ENCODE measurements around the gene LCNL1.

Gene LCNL1

GRCh38 chr9:137025517-137025966 lies 42.7 kb downstream of the LCNL1 start:
- Histone ChIP-seq H3K4me1 (ENCODE audit: insufficient read depth, low read length, poor library complexity, severe bottlenecking) (peaks cover 31% of the 10 kb centered on the region), H3K9ac (ENCODE audit: low read depth, low read length, poor library complexity, severe bottlenecking) (no peak overlapping the region), H3K27me3 (ENCODE audit: insufficient read depth, low read length, poor library complexity, severe bottlenecking) (no peaks in the 10 kb centered on the region), H3K4me2 (ENCODE audit: low read depth, low read length, poor library complexity, severe bottlenecking) (peak overlapping the region; percentile 84), H3K9me2 (replicated peaks; ENCODE audit: low read depth, low read length) (no peaks in the 10 kb centered on the region), H3F3A (ENCODE audit: low read depth) (peaks cover 4% of the 10 kb centered on the region; the same call in 1 of the 2 replicates), H3K79me2 (ENCODE audit: insufficient read depth, low read length) (peaks cover 5% of the 10 kb centered on the region; the same call in 1 of the 2 replicates), H4K20me1 (ENCODE audit: insufficient read depth, low read length, poor library complexity, severe bottlenecking) (peaks cover 9% of the 10 kb centered on the region), H3K9me3 (ENCODE audit: insufficient read depth, low read depth, low read length) (no peaks in the 10 kb centered on the region), H2AFZ (ENCODE audit: low read length) (no peak overlapping the region), H3K4me3 (ENCODE audit: low read length, poor library complexity, severe bottlenecking) (no peak overlapping the region), H3K36me3 (ENCODE audit: insufficient read depth, low read length) (no peaks in the 10 kb centered on the region)
- TF ChIP-seq CTCF (conservative IDR thresholded peaks at IDR 0.05; ENCODE audit: low read length) (no peak), EZH2phosphoT487 (IDR thresholded peaks at IDR 0.05; ENCODE audit: borderline replicate concordance) (no peak)

GRCh38 chr9:137026384-137026783 lies 43.6 kb downstream of the LCNL1 start:
- Histone ChIP-seq H3K4me3 (ENCODE audit: low read length, poor library complexity, severe bottlenecking) (no peak overlapping the region), H4K20me1 (ENCODE audit: insufficient read depth, low read length, poor library complexity, severe bottlenecking) (peaks cover 8% of the 10 kb centered on the region), H3K36me3 (ENCODE audit: insufficient read depth, low read length) (no peaks in the 10 kb centered on the region), H3K79me2 (ENCODE audit: insufficient read depth, low read length) (peaks cover 5% of the 10 kb centered on the region; the same call in 1 of the 2 replicates), H3K9me2 (replicated peaks; ENCODE audit: low read depth, low read length) (no peaks in the 10 kb centered on the region), H2AFZ (ENCODE audit: low read length) (no peak overlapping the region), H3K9me3 (ENCODE audit: insufficient read depth, low read depth, low read length) (no peaks in the 10 kb centered on the region), H3K27me3 (ENCODE audit: insufficient read depth, low read length, poor library complexity, severe bottlenecking) (no peaks in the 10 kb centered on the region), H3K4me1 (ENCODE audit: insufficient read depth, low read length, poor library complexity, severe bottlenecking) (peaks cover 39% of the 10 kb centered on the region), H3K4me2 (ENCODE audit: low read depth, low read length, poor library complexity, severe bottlenecking) (peak overlapping the region; percentile 84), H3K9ac (ENCODE audit: low read depth, low read length, poor library complexity, severe bottlenecking) (peak overlapping the region; percentile 66), H3F3A (ENCODE audit: low read depth) (peaks cover 7% of the 10 kb centered on the region; the same call in 1 of the 2 replicates)
- TF ChIP-seq EZH2phosphoT487 (IDR thresholded peaks at IDR 0.05; ENCODE audit: borderline replicate concordance) (no peak), CTCF (conservative IDR thresholded peaks at IDR 0.05; ENCODE audit: low read length) (no peak)

GRCh38 chr9:137026828-137027227 lies 44.0 kb downstream of the LCNL1 start:
- Histone ChIP-seq H3K4me2 (ENCODE audit: low read depth, low read length, poor library complexity, severe bottlenecking) (peak overlapping the region; percentile 84), H3K4me3 (ENCODE audit: low read length, poor library complexity, severe bottlenecking) (peak overlapping the region; percentile 71), H3K9ac (ENCODE audit: low read depth, low read length, poor library complexity, severe bottlenecking) (peak overlapping the region; percentile 66)

More at GRCh38 chr9:137026828-137027227, 44.0 kb downstream of the LCNL1 start:
- no peaks in the 10 kb centered on the region for H3K9me2 ChIP-seq (replicated peaks; ENCODE audit: low read depth, low read length)
- no peak overlapping the region for H2AFZ ChIP-seq (ENCODE audit: low read length)
- H3K79me2 ChIP-seq (ENCODE audit: insufficient read depth, low read length): peaks cover 5% of the 10 kb centered on the region; the same call in 1 of the 2 replicates
- peaks cover 42% of the 10 kb centered on the region for H3K4me1 ChIP-seq (ENCODE audit: insufficient read depth, low read length, poor library complexity, severe bottlenecking)
- H4K20me1 ChIP-seq (ENCODE audit: insufficient read depth, low read length, poor library complexity, severe bottlenecking): peaks cover 5% of the 10 kb centered on the region
- H3K36me3 ChIP-seq (ENCODE audit: insufficient read depth, low read length): no peaks in the 10 kb centered on the region
- peaks cover 7% of the 10 kb centered on the region; the same call in 1 of the 2 replicates for H3F3A ChIP-seq (ENCODE audit: low read depth)
- no peaks in the 10 kb centered on the region for H3K27me3 ChIP-seq (ENCODE audit: insufficient read depth, low read length, poor library complexity, severe bottlenecking)
- TF ChIP-seq EZH2phosphoT487 (IDR thresholded peaks at IDR 0.05; ENCODE audit: borderline replicate concordance): no peak
- H3K9me3 ChIP-seq (ENCODE audit: insufficient read depth, low read depth, low read length): no peaks in the 10 kb centered on the region

All from Loucy (cell line).